ENCODE results near the gene TBC1D22A. TPM values are rescaled to one million over a fixed set of nuclear protein-coding genes. Genes with fewer than 3 reads are reported as not detected.
A peak's percentile ranks its signal among the peaks of the same experiment; 100 is the strongest.

Gene TBC1D22A
- total RNA-seq, 4 donors from 2014 or later, result 15.6 to 21.7 (median 20.5) TPM

DNA sequence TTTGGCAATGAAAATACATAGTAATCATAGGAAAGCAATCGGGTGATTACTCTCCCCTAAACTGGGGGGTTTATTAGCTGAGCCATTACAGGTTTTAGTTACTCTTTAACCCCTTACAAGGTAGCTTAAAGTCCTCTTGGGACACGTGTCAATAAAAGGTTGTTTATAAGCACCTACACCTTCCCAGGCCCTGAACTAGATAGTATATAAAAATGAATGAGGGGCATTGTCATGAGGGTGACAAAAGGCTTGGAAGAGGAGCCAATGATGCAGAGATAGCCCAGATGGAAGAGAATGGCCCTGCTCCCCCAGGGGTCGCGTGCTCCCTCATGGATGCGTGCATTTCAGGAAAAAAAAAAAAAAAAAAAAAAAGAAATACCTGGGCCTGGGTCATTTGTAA lies 276.9 kb downstream of the TBC1D22A start:
- H3K27ac ChIP-seq, result peak overlapping the region in 2 of 4 donors; percentile 26 to 88
- H3K36me3 ChIP-seq, result peaks cover 0 to 17% (median 0%) of the 10 kb centered on the region in 3 donors
- H3K9me3 ChIP-seq, result no peaks in the 10 kb centered on the region
- no peak for TF ChIP-seq POLR2A (IDR thresholded peaks at IDR 0.05)
- WGBS, 2 donors, result 94 to 96% methylated on average over 5 of the region's 5 CpGs
- H3K27me3 ChIP-seq, result no peaks in the 10 kb centered on the region
- DNase-seq, result no peak
- intact Hi-C loops (cut with DNase I), result no loop called here
- H3K4me1 ChIP-seq, result peaks cover 23 to 75% (median 25%) of the 10 kb centered on the region in 3 donors
- no peak overlapping the region for H3K4me3 ChIP-seq

DNA sequence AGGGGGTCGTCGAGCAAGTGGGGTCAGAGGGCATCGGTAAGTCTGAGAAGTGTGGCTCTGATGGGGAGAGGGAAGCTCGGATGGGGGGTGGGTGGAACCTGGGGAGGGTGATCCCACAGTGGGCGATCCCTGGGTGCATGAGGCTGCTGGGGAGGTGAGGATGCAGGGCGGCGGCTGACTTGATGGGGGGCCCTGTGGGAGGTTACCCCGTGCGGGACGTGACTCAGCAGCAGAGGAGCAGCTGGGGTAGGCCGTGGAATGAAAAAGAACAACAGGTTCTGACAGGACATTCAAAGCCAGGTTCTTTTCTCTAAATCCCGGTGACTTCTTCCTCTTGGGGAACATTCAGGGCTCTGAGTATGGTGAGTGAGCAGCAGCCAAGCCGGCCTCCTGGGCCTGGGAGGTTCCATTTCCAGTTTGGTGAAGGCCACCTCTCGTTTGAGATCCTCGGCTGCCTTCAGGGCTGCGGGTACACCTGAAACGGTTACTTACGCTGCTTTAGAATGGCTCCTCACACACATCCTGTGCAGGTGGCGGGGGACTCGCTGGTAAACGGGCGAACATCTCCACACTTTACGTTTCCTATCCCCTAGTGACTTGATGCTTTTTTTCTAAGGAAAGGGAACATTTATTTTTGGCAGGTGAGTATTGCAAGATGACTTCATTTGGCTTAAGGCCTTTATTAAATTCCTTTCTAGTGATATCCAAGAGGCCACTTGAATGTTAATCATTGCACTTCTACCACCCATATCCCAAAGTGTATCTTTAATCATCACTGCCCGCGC lies 278.2 kb downstream of the TBC1D22A start:
- peak overlapping the region; percentile 44 to 90 (median 82) for H3K27ac ChIP-seq
- no peak for TF ChIP-seq POLR2A (IDR thresholded peaks at IDR 0.05)
- TF ChIP-seq CTCF (IDR thresholded peaks at IDR 0.05), result no peak
- intact Hi-C loops (cut with DNase I), result no loop called here
- 64 to 82% methylated on average over 18 to 25 of the region's 25 CpGs for whole genome bisulfite sequencing, 2 donors
- peaks cover 0 to 17% (median 0%) of the 10 kb centered on the region in 3 donors for H3K36me3 ChIP-seq
- no peak overlapping the region for H3K4me3 ChIP-seq
- H3K4me1 ChIP-seq, result peaks cover 14 to 75% (median 16%) of the 10 kb centered on the region in 3 donors
- H3K27me3 ChIP-seq, result no peaks in the 10 kb centered on the region
- no peak for DNase-seq
- no peaks in the 10 kb centered on the region for H3K9me3 ChIP-seq

DNA sequence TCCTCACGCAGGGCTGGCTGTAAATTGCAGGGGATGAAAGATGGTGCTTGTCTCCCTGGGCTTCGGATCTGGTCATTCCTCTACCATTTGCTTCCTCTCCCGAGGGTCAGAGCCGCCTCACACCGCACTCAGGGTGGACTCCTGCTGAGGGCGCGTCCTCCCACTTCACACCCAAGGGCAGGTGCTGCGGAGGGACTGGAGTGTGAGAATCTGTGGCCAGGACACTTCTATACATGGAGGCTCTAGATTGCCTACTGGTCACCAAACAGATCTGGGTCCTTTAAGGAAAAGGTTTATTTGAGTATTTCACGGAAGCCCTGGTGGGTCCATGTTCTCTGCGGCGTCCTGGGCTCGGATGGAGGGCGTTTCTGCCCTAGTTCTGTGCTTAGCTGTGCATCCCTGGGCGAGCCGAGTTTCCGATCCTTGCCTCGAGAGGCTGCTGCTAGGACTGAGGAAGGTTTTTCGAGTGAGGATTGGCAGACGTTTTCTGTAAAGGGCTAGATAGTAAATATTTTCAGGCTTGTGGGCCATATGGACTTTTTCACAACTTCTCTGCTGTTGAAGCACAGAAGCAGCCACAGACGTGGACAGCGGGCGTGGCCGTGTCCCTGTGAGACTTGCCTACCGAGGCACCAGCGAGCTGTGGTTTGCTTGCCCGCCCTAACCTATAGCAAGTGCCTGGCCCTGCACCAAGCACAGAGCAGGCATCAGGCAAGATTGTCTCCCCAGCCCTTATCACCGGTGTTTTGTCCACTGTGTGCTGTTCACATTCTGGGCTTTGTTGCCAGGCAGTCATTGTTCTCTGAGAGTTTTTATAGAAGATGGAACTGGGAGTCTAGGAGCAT lies 279.0 kb downstream of the TBC1D22A start:
- WGBS, 2 donors, result 83 to 86% methylated on average over 13 to 21 of the region's 27 CpGs
- TF ChIP-seq CTCF (IDR thresholded peaks at IDR 0.05) (no peak), POLR2A (IDR thresholded peaks at IDR 0.05) (no peak)
- H3K4me3 ChIP-seq, result no peak overlapping the region
- H3K36me3 ChIP-seq, result peaks cover 0 to 17% (median 0%) of the 10 kb centered on the region in 3 donors
- H3K27me3 ChIP-seq, result no peaks in the 10 kb centered on the region
- intact Hi-C loops (cut with DNase I), result no loop called here
- no peaks in the 10 kb centered on the region for H3K9me3 ChIP-seq
- no peak for DNase-seq
- peaks cover 14 to 75% (median 20%) of the 10 kb centered on the region in 3 donors for H3K4me1 ChIP-seq
- H3K27ac ChIP-seq, result peak overlapping the region; percentile 44 to 90 (median 82)

- H3K4me1 ChIP-seq, result peaks cover 14 to 76% (median 24%) of the 10 kb centered on the region in 3 donors
- H3K9me3 ChIP-seq, result no peaks in the 10 kb centered on the region
- peak overlapping the region; percentile 5 to 90 (median 82) for H3K27ac ChIP-seq
- intact Hi-C loops (cut with DNase I), result no loop called here
- no peaks in the 10 kb centered on the region for H3K27me3 ChIP-seq
- 90 to 91% methylated on average over 9 of the region's 11 CpGs for WGBS, 2 donors
- TF ChIP-seq POLR2A (IDR thresholded peaks at IDR 0.05) (no peak), CTCF (IDR thresholded peaks at IDR 0.05) (no peak)
- H3K36me3 ChIP-seq, result peaks cover 0 to 11% (median 0%) of the 10 kb centered on the region in 3 donors
- DNase-seq, result no peak
- no peak overlapping the region for H3K4me3 ChIP-seq
Observed at GRCh38 chr22:47042116-47042825, 279.8 kb downstream of the TBC1D22A start.

- H3K4me3 ChIP-seq, result no peak overlapping the region
- intact Hi-C loops (cut with DNase I), result no loop called here
- H3K36me3 ChIP-seq, result peaks cover 0 to 4% (median 0%) of the 10 kb centered on the region in 3 donors
- peaks cover 14 to 83% (median 24%) of the 10 kb centered on the region in 3 donors for H3K4me1 ChIP-seq
- DNase-seq, result no peak
- WGBS, 2 donors, result 73 to 100% methylated on average over 1 to 3 of the region's 18 CpGs
- H3K9me3 ChIP-seq, result no peaks in the 10 kb centered on the region
- no peaks in the 10 kb centered on the region for H3K27me3 ChIP-seq
- H3K27ac ChIP-seq, result peak overlapping the region in 2 of 4 donors; percentile 88 to 90
- TF ChIP-seq CTCF (IDR thresholded peaks at IDR 0.05), result no peak
- no peak for TF ChIP-seq POLR2A (IDR thresholded peaks at IDR 0.05)
Observed at GRCh38 chr22:47042861-47043496, 280.5 kb downstream of the TBC1D22A start.
